NCI-H187 treated with DMSO at 0.1 percent for 48 hours (cell line): ENCODE measurements around the gene DLL4.

Experiments
- DNase-seq: peaks from one replicate; lab custom pipeline; 2025; lab: John Stamatoyannopoulos, UW

DLL4 gene

GRCh38 chr15:40906091-40906990 lies 22.8 kb upstream of the DLL4 start:
- no peak for DNase-seq

- DNase-seq = no peak
Measured at GRCh38 chr15:40906991-40907802, 21.9 kb upstream of the DLL4 start.

GRCh38 chr15:40908095-40908494 lies 21.0 kb upstream of the DLL4 start:
- DNase-seq = no peak

- DNase-seq = no peak
Measured at GRCh38 chr15:40909662-40910630, 19.2 kb upstream of the DLL4 start.

GRCh38 chr15:40911141-40911540 lies 18.0 kb upstream of the DLL4 start:
- DNase-seq = no peak

GRCh38 chr15:40911693-40912092 lies 17.4 kb upstream of the DLL4 start:
- DNase-seq = no peak

GRCh38 chr15:40912478-40912877 lies 16.7 kb upstream of the DLL4 start:
- no peak for DNase-seq

- DNase-seq = no peak
Measured at GRCh38 chr15:40914013-40914412, 15.1 kb upstream of the DLL4 start.

- DNase-seq = no peak
Measured at GRCh38 chr15:40914486-40914885, 14.7 kb upstream of the DLL4 start.

- no peak for DNase-seq
Measured at GRCh38 chr15:40915116-40915661, 14.0 kb upstream of the DLL4 start.

GRCh38 chr15:40915679-40916078 lies 13.5 kb upstream of the DLL4 start:
- no peak for DNase-seq

GRCh38 chr15:40917585-40917984 lies 11.6 kb upstream of the DLL4 start:
- DNase-seq = no peak

- DNase-seq = no peak
Measured at GRCh38 chr15:40918146-40918798, 10.9 kb upstream of the DLL4 start.

- DNase-seq = no peak
Measured at GRCh38 chr15:40918799-40919392, 10.2 kb upstream of the DLL4 start.

GRCh38 chr15:40921949-40922607 lies 7.1 kb upstream of the DLL4 start:
- DNase-seq = no peak

GRCh38 chr15:40922608-40923005 lies 6.5 kb upstream of the DLL4 start:
- no peak for DNase-seq

- DNase-seq = no peak
Measured at GRCh38 chr15:40923551-40923950, 5.6 kb upstream of the DLL4 start.

- DNase-seq = no peak
Measured at GRCh38 chr15:40925495-40925862, 3.7 kb upstream of the DLL4 start.

- no peak for DNase-seq
Measured at GRCh38 chr15:40925863-40926658, 3.1 kb upstream of the DLL4 start.
